Measurements from ENCODE around the gene OR51I1.

DNA sequence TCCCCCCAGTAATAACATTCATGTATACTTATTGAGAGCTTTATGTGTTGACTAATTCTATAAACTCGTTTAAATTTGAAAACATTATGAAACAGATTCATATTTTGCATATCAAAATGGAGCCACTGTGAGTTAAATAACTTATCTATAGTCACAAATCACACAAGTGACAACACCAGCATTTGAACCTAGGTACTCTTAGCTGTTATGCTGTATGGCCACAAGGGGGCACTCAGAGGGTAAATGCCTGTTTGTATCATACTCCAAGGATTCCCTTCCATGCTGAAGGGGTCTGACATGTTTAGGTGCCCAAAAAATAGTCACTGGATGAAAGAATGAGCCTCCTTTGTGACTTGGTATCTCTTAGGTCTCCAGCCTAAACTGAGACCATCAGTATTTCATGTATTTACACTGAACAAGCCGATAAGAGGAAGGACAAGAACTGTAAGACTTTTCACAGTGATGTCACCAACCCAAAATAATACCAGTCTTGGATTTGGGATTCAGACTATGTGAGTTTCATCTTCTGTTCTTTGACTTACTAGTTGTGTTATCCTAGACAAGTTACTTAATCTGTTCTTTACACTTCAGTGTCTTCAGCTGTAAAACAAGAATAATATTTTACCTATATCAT lies 35.0 kb upstream of the OR51I1 start:
- TF ChIP-seq, protein P1, sequence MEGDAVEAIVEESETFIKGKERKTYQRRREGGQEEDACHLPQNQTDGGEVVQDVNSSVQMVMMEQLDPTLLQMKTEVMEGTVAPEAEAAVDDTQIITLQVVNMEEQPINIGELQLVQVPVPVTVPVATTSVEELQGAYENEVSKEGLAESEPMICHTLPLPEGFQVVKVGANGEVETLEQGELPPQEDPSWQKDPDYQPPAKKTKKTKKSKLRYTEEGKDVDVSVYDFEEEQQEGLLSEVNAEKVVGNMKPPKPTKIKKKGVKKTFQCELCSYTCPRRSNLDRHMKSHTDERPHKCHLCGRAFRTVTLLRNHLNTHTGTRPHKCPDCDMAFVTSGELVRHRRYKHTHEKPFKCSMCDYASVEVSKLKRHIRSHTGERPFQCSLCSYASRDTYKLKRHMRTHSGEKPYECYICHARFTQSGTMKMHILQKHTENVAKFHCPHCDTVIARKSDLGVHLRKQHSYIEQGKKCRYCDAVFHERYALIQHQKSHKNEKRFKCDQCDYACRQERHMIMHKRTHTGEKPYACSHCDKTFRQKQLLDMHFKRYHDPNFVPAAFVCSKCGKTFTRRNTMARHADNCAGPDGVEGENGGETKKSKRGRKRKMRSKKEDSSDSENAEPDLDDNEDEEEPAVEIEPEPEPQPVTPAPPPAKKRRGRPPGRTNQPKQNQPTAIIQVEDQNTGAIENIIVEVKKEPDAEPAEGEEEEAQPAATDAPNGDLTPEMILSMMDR (IDR thresholded peaks at IDR 0.05): peak; percentile 85
- no peak for TF ChIP-seq ZFX (IDR thresholded peaks at IDR 0.05; ENCODE audit: borderline replicate concordance)

Data from 22Rv1 (cell line).